ENCODE measurements around the gene NDOR1. TPM values are rescaled to one million over a fixed set of nuclear protein-coding genes. Genes with fewer than 3 reads are reported as not detected.

NDOR1 gene
- total RNA-seq, 2 donors from 2014 or later, result 17.1 to 22.7 TPM

DNA sequence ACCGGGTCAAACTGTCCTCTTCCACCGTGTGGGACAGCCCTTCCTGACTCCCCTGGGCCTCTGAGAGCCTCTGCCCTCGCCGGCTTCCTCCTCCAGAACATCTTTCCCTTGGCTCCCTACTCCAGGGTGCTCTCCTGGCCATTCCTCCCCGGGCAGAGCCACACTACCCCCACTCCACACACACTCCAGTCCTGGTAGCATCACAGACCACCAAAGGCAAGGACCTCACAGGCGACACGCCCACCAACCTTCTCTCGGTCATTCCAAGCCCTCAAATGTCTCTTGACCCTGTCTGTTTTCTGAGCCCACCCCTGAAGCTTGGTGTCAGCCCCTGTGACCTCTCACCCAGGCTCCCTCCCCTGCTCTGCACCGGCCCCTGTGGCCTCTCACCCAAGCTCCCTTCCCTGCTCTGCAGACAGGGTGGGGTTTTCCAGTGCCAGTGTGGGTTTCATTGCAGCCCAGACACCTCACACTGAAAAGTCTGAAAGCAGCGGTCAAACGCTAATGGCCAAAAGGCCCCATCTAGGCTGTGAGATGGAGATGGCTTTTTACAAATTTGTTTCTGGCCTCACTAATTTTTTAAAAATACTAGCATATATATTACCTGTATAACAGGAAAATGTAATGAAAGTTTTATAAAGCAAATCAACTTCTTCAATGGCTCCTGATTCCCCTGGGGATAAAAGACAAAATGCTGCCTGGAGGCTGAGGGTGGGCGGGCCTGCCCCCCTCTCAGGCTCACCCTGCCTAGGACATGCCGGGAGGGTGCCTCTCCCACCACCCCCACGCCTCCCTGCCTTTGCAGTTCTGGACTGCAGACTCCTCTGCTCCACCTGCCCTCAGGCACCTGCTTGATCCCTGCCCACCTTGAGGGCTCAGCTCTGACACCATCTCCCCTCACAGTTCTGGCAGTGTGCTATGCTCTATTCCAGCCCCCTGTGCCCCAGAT, 46.1 kb upstream of the NDOR1 start:
- no peaks in the 10 kb centered on the region for H3K9me3 ChIP-seq
- ATAC-seq, result no peak
- peaks cover 0 to 27% of the 10 kb centered on the region in 2 donors for H3K27me3 ChIP-seq
- intact Hi-C loops (cut with DNase I), result no loop called here
- 42 to 44% methylated on average over 14 of the region's 14 CpGs for WGBS, 2 donors
- DNase-seq, result no peak
- no peak overlapping the region for H3K27ac ChIP-seq
- H3K36me3 ChIP-seq (replicated peaks in 1 of 2; ENCODE audit: insufficient read depth in 1 of 2, low read depth in 2 of 2), result no peaks in the 10 kb centered on the region
- peaks cover 28% of the 10 kb centered on the region for H3K4me1 ChIP-seq
- H3K4me3 ChIP-seq, result no peak overlapping the region
- TF ChIP-seq POLR2A (IDR thresholded peaks at IDR 0.05), result no peak

DNA sequence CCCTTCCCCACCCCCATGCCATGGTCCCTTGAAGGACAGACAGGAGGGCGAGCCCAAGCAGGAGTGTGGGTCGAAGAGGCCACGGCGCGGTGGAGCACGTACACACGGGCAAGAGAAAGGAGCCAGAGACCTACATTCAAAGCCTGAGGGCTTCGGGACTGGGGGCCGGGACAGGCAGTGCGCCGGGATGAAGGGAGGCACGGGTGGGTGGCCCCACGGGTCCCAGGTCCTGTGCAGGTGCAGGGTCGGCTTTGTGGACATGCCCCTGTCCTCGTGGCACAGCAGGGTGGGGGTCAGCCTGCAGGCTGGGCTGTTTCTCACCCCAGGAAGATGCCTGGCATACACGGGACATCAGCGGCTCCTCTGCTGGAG, 45.5 kb upstream of the NDOR1 start:
- Histone ChIP-seq H3K9me3 (no peaks in the 10 kb centered on the region), H3K4me3 (no peak overlapping the region), H3K27me3 (peaks cover 0 to 32% of the 10 kb centered on the region in 2 donors), H3K4me1 (peaks cover 28% of the 10 kb centered on the region), H3K27ac (no peak overlapping the region), H3K36me3 (replicated peaks in 1 of 2; ENCODE audit: insufficient read depth in 1 of 2, low read depth in 2 of 2) (no peaks in the 10 kb centered on the region)
- TF ChIP-seq, protein P1, sequence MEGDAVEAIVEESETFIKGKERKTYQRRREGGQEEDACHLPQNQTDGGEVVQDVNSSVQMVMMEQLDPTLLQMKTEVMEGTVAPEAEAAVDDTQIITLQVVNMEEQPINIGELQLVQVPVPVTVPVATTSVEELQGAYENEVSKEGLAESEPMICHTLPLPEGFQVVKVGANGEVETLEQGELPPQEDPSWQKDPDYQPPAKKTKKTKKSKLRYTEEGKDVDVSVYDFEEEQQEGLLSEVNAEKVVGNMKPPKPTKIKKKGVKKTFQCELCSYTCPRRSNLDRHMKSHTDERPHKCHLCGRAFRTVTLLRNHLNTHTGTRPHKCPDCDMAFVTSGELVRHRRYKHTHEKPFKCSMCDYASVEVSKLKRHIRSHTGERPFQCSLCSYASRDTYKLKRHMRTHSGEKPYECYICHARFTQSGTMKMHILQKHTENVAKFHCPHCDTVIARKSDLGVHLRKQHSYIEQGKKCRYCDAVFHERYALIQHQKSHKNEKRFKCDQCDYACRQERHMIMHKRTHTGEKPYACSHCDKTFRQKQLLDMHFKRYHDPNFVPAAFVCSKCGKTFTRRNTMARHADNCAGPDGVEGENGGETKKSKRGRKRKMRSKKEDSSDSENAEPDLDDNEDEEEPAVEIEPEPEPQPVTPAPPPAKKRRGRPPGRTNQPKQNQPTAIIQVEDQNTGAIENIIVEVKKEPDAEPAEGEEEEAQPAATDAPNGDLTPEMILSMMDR (IDR thresholded peaks at IDR 0.05), result no peak
- no peak for TF ChIP-seq POLR2A (IDR thresholded peaks at IDR 0.05)
- WGBS, 2 donors, result 43% methylated on average over 17 of the region's 17 CpGs; no CpG with 5 or more reads in 1 of the 2 donors
- intact Hi-C loops (cut with DNase I), result no loop called here
- DNase-seq, result no peak
- ATAC-seq, result no peak

DNA sequence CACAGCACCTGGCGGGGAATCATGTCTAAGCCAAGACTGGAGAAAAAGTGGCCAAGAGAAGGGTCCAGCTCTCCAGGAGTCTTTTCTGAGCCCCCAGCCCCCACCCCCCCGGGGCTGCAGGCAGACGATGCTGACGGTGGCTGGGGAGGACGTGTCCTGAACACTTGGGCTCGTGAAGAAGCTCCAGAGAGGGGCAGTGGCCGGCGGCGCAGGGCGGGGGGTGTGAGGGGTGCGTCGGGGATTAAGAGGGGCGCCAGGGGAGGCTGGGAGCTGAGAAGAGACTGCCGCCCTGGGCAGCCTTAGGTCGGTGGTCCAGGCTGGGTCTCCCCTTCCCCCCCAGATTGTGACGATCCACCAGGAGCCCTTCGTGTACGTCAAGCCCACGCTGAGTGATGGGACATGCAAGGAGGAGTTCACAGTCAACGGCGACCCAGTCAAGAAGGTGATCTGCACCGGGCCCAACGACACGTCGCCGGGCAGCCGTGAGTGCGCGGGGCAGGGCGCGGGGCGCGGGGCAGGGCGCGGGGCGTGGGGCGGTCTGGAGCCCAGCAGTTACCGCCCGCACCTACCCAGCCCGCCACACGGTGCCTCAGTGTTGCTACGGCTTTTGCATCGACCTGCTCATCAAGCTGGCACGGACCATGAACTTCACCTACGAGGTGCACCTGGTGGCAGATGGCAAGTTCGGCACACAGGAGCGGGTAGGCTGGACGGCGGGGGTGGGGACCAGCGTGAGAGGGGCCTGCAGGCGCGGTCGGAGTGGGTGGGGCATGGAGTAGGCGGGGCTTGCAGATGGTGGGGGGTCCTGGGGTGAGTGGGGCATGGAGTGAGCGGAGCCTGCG, 44.6 kb upstream of the NDOR1 start:
- ATAC-seq (no peak), DNase-seq (no peak)
- intact Hi-C loops (cut with DNase I), result no loop called here
- H3K27ac ChIP-seq, result no peak overlapping the region
- no peak overlapping the region for H3K4me3 ChIP-seq
- H3K9me3 ChIP-seq, result no peaks in the 10 kb centered on the region
- H3K4me1 ChIP-seq, result peaks cover 28% of the 10 kb centered on the region
- peaks cover 0 to 33% of the 10 kb centered on the region in 2 donors for H3K27me3 ChIP-seq
- WGBS, 2 donors, result 23 to 26% methylated on average over 26 to 32 of the region's 56 CpGs
- no peak for TF ChIP-seq POLR2A (IDR thresholded peaks at IDR 0.05)
- TF ChIP-seq, protein P1 (IDR thresholded peaks at IDR 0.05), result no peak
- no peaks in the 10 kb centered on the region for H3K36me3 ChIP-seq (replicated peaks in 1 of 2; ENCODE audit: insufficient read depth in 1 of 2, low read depth in 2 of 2)

DNA sequence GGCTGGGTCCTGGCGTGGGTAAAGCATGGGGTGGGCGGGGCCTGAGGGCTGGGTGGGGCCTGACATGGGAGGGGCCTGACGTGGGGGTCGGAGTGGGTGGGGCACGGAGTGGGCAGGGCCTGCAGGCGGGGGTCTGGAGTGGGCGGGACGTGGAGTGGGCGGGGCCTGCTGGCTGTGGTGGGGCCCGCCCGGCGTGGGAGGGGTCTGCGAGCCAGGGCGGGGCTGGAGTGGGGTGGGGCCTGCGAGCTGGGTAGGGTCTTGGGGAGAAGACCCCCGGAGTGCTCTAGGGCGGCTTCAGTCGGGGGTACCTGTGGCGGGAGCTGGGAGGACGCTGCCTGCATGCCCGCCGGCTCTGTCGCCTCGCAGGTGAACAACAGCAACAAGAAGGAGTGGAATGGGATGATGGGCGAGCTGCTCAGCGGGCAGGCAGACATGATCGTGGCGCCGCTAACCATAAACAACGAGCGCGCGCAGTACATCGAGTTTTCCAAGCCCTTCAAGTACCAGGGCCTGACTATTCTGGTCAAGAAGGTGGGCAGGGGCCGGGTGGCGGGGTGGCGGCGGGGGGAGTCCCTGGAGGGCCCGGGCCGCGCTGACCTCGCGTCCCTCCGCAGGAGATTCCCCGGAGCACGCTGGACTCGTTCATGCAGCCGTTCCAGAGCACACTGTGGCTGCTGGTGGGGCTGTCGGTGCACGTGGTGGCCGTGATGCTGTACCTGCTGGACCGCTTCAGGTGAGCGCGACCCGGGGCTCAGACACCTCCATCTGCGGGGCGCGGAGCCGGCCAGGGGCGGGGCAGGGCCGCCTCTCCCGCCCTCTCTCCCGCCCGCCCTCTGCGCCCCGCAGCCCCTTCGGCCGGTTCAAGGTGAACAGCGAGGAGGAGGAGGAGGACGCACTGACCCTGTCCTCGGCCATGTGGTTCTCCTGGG, 43.7 kb upstream of the NDOR1 start:
- H3K4me3 ChIP-seq, result no peak overlapping the region
- 3% methylated on average over 14 to 57 of the region's 71 CpGs for WGBS, 2 donors
- H3K36me3 ChIP-seq (replicated peaks in 1 of 2; ENCODE audit: insufficient read depth in 1 of 2, low read depth in 2 of 2), result no peaks in the 10 kb centered on the region
- ATAC-seq (no peak), DNase-seq (no peak)
- intact Hi-C loops (cut with DNase I), result no loop called here
- no peaks in the 10 kb centered on the region for H3K9me3 ChIP-seq
- H3K27ac ChIP-seq, result no peak overlapping the region
- H3K27me3 ChIP-seq, result peaks cover 0 to 33% of the 10 kb centered on the region in 2 donors
- peaks cover 22% of the 10 kb centered on the region for H3K4me1 ChIP-seq
- TF ChIP-seq, protein P1 (IDR thresholded peaks at IDR 0.05), result no peak
- no peak for TF ChIP-seq POLR2A (IDR thresholded peaks at IDR 0.05)
